BE2C (cell line): ENCODE results near the gene CD177.

ENCODE experiments used
- DNase-seq: peaks from one replicate; pipeline ENCODE4 v3.0.0-alpha.2; 2020
- H3K27me3 ChIP-seq: fragments of 250-450 bp; sonication (Bioruptor Pico); 2 replicates; pipeline ENCODE4 v1.5.1; 2020; ENCODE audit warnings: mild to moderate bottlenecking
- H3K36me3 ChIP-seq: fragments of 250-450 bp; sonication (Bioruptor Pico); 2 replicates; pipeline ENCODE4 v1.5.1; 2020; ENCODE audit warnings: mild to moderate bottlenecking
- H3K4me1 ChIP-seq: fragments of 250-450 bp; sonication (Bioruptor Pico); 2 replicates; pipeline ENCODE4 v1.5.1; 2020
- H3K4me3 ChIP-seq: 2 replicates; pipeline ENCODE4 v1.5.1; 2011; ENCODE audit warnings: low read depth, low read length
- H3K9me3 ChIP-seq: fragments of 250-450 bp; sonication (Bioruptor Pico); 2 replicates; pipeline ENCODE4 v1.5.1; 2020
- CTCF ChIP-seq: IDR thresholded peaks from 2 replicates; pipeline ENCODE4 v1.5.1; 2012; ENCODE audit warnings: mild to moderate bottlenecking, low read depth, low read length

The CD177 gene

DNA sequence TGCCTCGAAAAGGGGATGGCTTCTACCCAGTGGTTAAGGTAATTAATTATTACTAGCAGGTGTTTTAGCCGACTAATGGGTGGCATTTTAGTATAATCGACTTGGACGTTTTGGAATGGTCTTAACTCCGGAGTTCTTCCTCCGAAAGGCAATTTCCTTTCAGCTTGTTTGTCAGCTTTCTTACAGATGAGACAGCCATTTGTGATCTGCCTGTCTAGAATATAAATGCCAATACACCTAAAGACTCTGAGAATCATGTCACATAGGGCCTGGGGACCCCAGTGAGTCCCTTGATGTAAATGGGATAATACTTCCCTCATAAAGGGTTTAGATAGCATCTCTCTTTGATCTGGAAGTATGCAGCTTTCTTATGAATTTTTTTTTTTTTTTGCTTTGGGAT is 42.2 kb upstream of the CD177 start:
- DNase-seq = no peak
- H3K9me3 ChIP-seq = no peaks in the 10 kb centered on the region

GRCh38 chr19:43311706-43312105 is 41.8 kb upstream of the CD177 start:
- Histone ChIP-seq H3K4me1 (no peaks in the 10 kb centered on the region), H3K9me3 (no peaks in the 10 kb centered on the region), H3K27me3 (no peaks in the 10 kb centered on the region), H3K36me3 (no peaks in the 10 kb centered on the region), H3K4me3 (no peak overlapping the region)
- no peak for DNase-seq
- no peak for TF ChIP-seq CTCF

More for the DNA sequence above, 42.2 kb upstream of the CD177 start:
- no peak overlapping the region for H3K4me3 ChIP-seq
- H3K36me3 ChIP-seq = no peaks in the 10 kb centered on the region
- no peaks in the 10 kb centered on the region for H3K27me3 ChIP-seq
- no peak for TF ChIP-seq CTCF
- H3K4me1 ChIP-seq = no peaks in the 10 kb centered on the region

DNA sequence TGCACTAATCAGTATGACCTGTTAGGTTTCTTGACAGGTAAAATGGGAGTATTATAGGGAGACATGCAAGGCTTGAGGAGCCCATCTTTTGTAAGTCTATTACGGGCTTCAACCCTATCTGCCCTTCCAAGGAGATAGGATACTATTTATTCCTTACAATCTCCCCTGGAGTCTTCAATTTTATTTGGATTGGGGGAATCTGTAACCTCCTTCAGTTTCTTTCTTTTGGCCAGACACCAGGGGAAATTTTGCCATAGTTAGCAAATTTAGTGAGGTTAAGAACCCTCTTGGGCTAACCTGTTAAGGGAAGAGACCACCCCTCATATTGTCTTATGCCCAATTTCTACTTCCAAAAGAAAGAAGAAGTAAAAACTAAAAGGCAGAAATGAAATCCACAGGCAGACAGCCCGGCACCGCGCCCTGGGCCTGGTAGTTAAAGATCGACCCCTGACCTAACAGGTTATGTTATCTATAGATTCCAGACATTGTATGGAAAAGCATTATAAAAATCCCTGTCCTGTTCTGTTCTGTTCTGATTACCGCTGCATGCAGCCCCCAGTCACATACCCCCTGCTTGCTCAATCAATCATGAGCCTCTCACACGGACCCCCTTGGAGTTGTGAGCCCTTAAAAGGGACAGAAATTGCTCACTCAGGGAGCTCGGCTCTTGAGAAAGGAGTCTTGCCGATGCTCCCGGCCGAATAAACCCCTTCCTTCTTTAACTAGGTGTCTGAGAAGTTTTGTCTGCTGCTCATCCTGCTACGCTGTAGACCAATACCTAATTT is 39.6 kb upstream of the CD177 start:
- no peaks in the 10 kb centered on the region for H3K36me3 ChIP-seq
- H3K9me3 ChIP-seq = no peaks in the 10 kb centered on the region
- no peak for TF ChIP-seq CTCF
- no peak for DNase-seq
- H3K27me3 ChIP-seq = no peaks in the 10 kb centered on the region
- no peaks in the 10 kb centered on the region for H3K4me1 ChIP-seq
- no peak overlapping the region for H3K4me3 ChIP-seq

DNA sequence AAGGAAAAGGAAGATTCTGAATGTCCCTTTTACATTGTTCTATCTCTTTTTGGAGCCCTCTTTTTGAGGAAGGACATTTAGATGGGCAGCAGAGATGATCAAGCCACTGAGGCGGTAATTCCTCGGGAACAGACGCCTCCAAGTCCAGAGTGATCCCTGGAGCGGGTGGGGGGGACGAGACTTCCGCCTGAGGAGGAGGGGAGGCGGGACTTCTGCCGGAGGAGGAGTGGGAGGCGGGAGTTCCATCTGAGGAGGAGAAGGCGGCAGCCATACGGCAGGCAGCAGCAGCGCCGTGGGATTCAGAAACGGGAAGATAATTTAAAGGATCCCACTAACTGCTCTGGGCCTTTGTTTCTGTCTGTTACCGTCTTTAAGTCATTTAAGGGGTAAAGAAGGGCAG is 37.6 kb upstream of the CD177 start:
- DNase-seq = no peak
- H3K27me3 ChIP-seq = no peaks in the 10 kb centered on the region
- H3K36me3 ChIP-seq = no peaks in the 10 kb centered on the region
- TF ChIP-seq CTCF = no peak
- H3K9me3 ChIP-seq = no peaks in the 10 kb centered on the region
- H3K4me3 ChIP-seq = no peak overlapping the region
- H3K4me1 ChIP-seq = no peaks in the 10 kb centered on the region

GRCh38 chr19:43316591-43317319 is 36.7 kb upstream of the CD177 start:
- Histone ChIP-seq H3K4me3 (no peak overlapping the region), H3K36me3 (no peaks in the 10 kb centered on the region), H3K27me3 (no peaks in the 10 kb centered on the region), H3K9me3 (no peaks in the 10 kb centered on the region), H3K4me1 (no peaks in the 10 kb centered on the region)
- TF ChIP-seq CTCF = peak; percentile 55
- peak; percentile 59 for DNase-seq

DNA sequence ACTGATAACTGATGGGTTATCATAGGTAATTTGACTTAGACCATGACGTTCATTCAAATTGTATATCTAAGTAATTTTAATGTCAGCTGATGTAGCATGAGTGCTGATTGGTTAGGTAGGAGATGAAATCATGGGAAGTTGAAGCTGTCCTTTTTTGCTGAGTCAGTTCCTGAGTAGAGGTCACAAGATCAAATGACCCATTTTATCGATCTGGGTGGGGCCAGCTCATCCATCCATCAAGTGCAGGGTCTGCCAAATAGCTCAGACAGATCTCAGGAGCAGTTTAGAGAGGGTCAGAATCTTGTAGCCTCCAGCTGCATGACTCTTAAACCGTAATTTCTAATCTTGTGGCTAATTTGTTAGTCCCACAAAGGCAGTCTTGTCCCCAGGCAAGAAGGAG is 35.3 kb upstream of the CD177 start:
- no peak for DNase-seq
- H3K27me3 ChIP-seq = no peaks in the 10 kb centered on the region
- H3K4me3 ChIP-seq = no peak overlapping the region
- no peaks in the 10 kb centered on the region for H3K36me3 ChIP-seq
- no peaks in the 10 kb centered on the region for H3K4me1 ChIP-seq
- TF ChIP-seq CTCF = no peak
- H3K9me3 ChIP-seq = no peaks in the 10 kb centered on the region
